Mesendoderm (in vitro differentiated cells): Measurements from ENCODE around the gene CD44.

Experiments
- DNase-seq: peaks from one replicate; pipeline ENCODE4 v3.0.0; 2013
- H2AK5ac ChIP-seq: 2 replicates; pipeline ENCODE4 v1.6.1; 2013; ENCODE audit warnings: low read length, inconsistent platforms
- H2BK120ac ChIP-seq: 2 replicates; pipeline ENCODE4 v1.6.1; 2013; ENCODE audit warnings: low read depth, mild to moderate bottlenecking, low read length, moderate library complexity, mixed read lengths
- H2BK15ac ChIP-seq: replicated peaks from 2 replicates; pipeline ENCODE4 v1.6.1; 2013; ENCODE audit warnings: low read depth, mild to moderate bottlenecking, moderate library complexity
- H2BK5ac ChIP-seq: 2 replicates; pipeline ENCODE4 v1.6.1; 2013; ENCODE audit warnings: low read length, inconsistent platforms
- H3K18ac ChIP-seq: 2 replicates; pipeline ENCODE4 v1.6.1; 2013; ENCODE audit warnings: mild to moderate bottlenecking, low read length, mixed read lengths
- H3K23ac ChIP-seq: one replicate; pipeline ENCODE4 v1.6.1; 2013; ENCODE audit warnings: low read length
- H3K27ac ChIP-seq: 2 replicates; pipeline ENCODE4 v1.5.1; 2013; ENCODE audit warnings: low read depth, mild to moderate bottlenecking, inconsistent platforms, low read length, moderate library complexity
- H3K27me3 ChIP-seq: 2 replicates; pipeline ENCODE4 v1.6.1; 2013; ENCODE audit warnings: low read length, control low read depth, mild to moderate bottlenecking, inconsistent platforms; ENCODE audit not compliant: insufficient read depth, poor library complexity
- H3K36me3 ChIP-seq: 2 replicates; pipeline ENCODE4 v1.6.1; 2013; ENCODE audit warnings: low read length, inconsistent platforms; ENCODE audit not compliant: control insufficient read depth, insufficient read depth
- H3K4ac ChIP-seq: one replicate; pipeline ENCODE4 v1.6.1; 2013; ENCODE audit warnings: low read depth, mild to moderate bottlenecking, low read length, moderate library complexity
- H3K4me1 ChIP-seq: 2 replicates; pipeline ENCODE4 v1.6.1; 2013; ENCODE audit warnings: low read depth, low read length, inconsistent platforms; ENCODE audit not compliant: control insufficient read depth
- H3K4me2 ChIP-seq: 2 replicates; pipeline ENCODE4 v1.6.1; 2013; ENCODE audit warnings: low read length
- H3K4me3 ChIP-seq: 2 replicates; pipeline ENCODE4 v1.5.1; 2013; ENCODE audit warnings: mild to moderate bottlenecking, low read length
- H3K56ac ChIP-seq: one replicate; pipeline ENCODE4 v1.6.1; 2013; ENCODE audit warnings: low read length
- H3K79me1 ChIP-seq: 2 replicates; pipeline ENCODE4 v1.6.1; 2013; ENCODE audit warnings: low read length, inconsistent platforms
- H3K79me2 ChIP-seq: 2 replicates; pipeline ENCODE4 v1.6.1; 2013; ENCODE audit warnings: mild to moderate bottlenecking, low read length; ENCODE audit not compliant: control insufficient read depth, insufficient read depth
- H3K9ac ChIP-seq: 2 replicates; pipeline ENCODE4 v1.6.1; 2013; ENCODE audit warnings: low read length, inconsistent platforms
- H4K5ac ChIP-seq: one replicate; pipeline ENCODE4 v1.6.1; 2013; ENCODE audit warnings: low read length
- H4K8ac ChIP-seq: one replicate; pipeline ENCODE4 v1.6.1; 2013; ENCODE audit warnings: low read depth, mild to moderate bottlenecking, control low read depth, low read length, moderate library complexity
- WGBS: extraction: QIAGEN DNeasy Blood & Tissue Kit; methylation state at CpG from one replicate; pipeline ENCODE4 v1.1.7; 2013; ENCODE audit warnings: low lambda C conversion rate, missing lambda C conversion rate; ENCODE audit not compliant: insufficient coverage; ENCODE audit errors: extremely low coverage; 5-methylcytosine and 5-hydroxymethylcytosine counted together

CD44 gene

DNA sequence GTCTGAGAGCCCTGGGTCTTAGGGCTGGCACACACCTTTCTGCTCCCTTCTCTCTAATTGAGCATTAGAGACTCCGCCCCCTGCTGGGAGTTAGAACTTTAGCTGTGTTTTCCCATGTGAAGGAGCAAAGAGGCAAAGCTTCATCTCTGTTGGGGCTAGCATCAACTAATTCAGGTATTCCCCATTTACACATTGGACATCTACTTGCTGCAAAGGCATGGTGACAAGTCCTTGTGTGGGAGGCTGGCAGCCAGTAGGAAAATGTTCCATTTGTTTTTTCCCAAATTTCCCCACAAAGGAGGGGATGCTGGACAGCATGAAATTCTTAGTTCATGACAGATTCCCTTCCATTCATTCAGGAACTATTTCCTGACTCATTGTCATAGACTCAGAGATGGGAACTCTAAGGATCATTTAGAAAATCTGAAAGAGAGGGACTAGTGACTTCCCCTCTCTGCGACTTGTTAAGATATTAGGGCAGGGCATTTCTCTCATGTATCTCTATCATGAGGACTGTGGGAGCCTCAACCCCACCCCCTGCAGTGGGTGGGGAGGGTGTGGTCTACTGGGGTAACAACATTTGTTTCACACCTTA, 3.6 kb downstream of the CD44 start:
- no peak overlapping the region for H3K56ac ChIP-seq
- no peak overlapping the region for H3K9ac ChIP-seq
- H2AK5ac ChIP-seq = no peak overlapping the region
- H3K36me3 ChIP-seq = no peaks in the 10 kb centered on the region
- H3K79me2 ChIP-seq = no peaks in the 10 kb centered on the region
- no peak overlapping the region for H2BK120ac ChIP-seq
- H3K79me1 ChIP-seq = no peaks in the 10 kb centered on the region
- no peak overlapping the region for H3K23ac ChIP-seq
- no peak overlapping the region for H3K27ac ChIP-seq
- WGBS = no CpG with 5 or more reads among the region's 2 CpGs
- no peak overlapping the region for H3K18ac ChIP-seq
- no peak overlapping the region for H4K8ac ChIP-seq
- no peak overlapping the region for H3K4ac ChIP-seq
- no peak overlapping the region for H3K4me2 ChIP-seq
- H2BK5ac ChIP-seq = no peak overlapping the region
- H4K5ac ChIP-seq = no peak overlapping the region
- peaks cover 7% of the 10 kb centered on the region for H3K27me3 ChIP-seq
- DNase-seq = no peak
- H3K4me1 ChIP-seq = peaks cover 4% of the 10 kb centered on the region
- H3K4me3 ChIP-seq = no peak overlapping the region
- H2BK15ac ChIP-seq = no peak overlapping the region

DNA sequence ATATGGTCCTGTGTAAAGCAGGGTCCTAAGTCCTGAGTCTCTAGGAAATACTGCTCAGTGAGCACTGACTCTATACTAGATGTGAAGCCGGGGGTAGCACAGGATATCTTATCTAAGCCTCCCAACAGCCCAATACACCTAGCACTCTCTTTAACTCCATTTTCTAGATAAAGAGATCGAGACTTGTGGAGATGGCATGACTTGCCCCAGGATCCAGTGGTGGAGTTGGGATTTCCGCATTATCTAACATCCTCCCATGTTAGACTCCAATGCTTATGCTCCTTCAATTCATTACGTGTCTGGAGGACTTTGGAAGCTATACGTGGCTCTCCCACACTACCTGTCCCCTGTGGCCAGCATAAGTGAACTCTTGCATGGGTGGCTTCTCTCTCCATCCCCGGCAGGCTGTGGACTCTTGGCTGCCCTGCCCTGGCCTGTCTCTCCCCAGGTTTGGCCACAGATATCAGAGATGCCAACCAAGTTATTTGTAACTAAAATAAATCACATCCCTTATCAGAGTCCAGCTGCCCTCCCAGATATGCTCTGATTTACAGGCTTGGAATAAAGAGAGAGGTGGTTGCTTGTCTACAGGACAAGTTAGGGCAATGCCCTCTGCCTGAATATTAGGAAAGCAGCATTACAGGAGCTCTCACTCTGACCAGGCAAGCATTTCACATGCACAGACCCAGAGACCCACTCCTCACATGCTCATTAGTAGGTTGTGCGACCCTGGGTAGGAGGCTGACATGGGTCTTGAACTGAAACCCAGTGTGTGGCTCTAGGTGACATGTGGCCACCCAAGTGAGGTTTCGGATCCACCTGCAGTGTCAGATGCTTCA, 4.5 kb downstream of the CD44 start:
- Histone ChIP-seq H2BK15ac (no peak overlapping the region), H4K8ac (no peak overlapping the region), H3K4me1 (peaks cover 4% of the 10 kb centered on the region), H3K79me1 (no peaks in the 10 kb centered on the region), H2AK5ac (no peak overlapping the region), H3K56ac (no peak overlapping the region), H3K79me2 (no peaks in the 10 kb centered on the region), H3K4ac (no peak overlapping the region), H3K36me3 (no peaks in the 10 kb centered on the region), H2BK5ac (no peak overlapping the region), H3K4me2 (no peak overlapping the region), H3K18ac (no peak overlapping the region), H3K23ac (no peak overlapping the region), H3K9ac (no peak overlapping the region), H3K27me3 (peaks cover under 1% of the 10 kb centered on the region), H3K4me3 (no peak overlapping the region), H4K5ac (no peak overlapping the region), H3K27ac (no peak overlapping the region), H2BK120ac (no peak overlapping the region)
- no CpG with 5 or more reads among the region's 8 CpGs for WGBS
- no peak for DNase-seq

DNA sequence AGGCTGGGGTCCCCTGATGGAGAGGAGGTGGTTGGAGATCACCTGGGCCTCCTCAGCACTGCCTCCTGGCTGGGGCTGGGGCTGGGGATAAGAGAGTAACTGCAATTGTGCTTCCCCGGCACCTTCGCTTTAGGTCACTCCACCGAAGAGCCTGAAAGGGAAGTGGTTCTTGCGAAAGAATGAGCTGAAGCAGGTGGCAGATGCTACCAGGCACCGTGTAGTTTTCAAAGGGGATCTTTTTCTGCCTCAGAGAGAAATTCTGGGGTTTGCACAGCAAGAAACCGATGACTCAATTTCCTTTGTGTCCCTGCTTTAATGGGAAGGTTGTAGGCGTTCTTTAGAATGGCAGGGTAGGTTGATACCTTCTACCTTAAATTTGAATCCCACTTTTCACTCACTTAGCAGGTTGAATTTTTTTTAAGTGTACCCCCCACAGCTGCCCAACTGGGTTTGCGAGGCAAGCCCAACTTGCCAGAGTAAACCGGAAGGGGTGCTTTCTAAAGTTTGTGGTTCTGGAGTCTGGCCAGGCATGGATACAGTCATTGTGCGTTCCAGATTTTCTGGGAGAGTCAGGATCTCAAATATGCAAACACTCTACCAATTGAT, 5.3 kb downstream of the CD44 start:
- Histone ChIP-seq H3K56ac (no peak overlapping the region), H3K23ac (no peak overlapping the region), H3K79me2 (no peaks in the 10 kb centered on the region), H2BK5ac (no peak overlapping the region), H2AK5ac (no peak overlapping the region), H2BK15ac (no peak overlapping the region), H3K27me3 (no peaks in the 10 kb centered on the region), H3K18ac (no peak overlapping the region), H3K9ac (no peak overlapping the region), H3K4ac (no peak overlapping the region), H3K4me1 (peaks cover 4% of the 10 kb centered on the region), H3K36me3 (no peaks in the 10 kb centered on the region), H2BK120ac (no peak overlapping the region), H4K8ac (no peak overlapping the region), H3K79me1 (no peaks in the 10 kb centered on the region), H3K4me3 (no peak overlapping the region), H3K27ac (no peak overlapping the region), H3K4me2 (no peak overlapping the region), H4K5ac (no peak overlapping the region)
- no CpG with 5 or more reads among the region's 10 CpGs for WGBS
- DNase-seq = no peak

DNA sequence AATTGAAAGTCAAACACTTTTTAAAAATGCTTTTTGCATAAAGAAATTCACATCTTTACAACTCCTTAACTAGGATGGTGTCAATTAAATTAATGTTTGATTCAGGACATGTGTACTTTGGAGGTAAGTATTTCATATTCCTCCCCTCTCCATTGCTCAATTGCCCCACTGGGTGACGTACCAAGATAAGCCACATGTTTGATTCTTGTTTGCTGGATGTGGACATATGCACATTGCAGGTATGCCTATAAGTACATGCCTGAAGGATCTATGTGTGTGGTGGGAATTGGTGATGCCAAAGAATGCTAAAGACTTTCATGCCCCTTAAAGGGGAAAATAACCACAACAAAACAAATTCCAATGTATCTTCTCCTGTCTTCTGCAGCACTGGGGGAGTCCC, 5.8 kb downstream of the CD44 start:
- no CpG with 5 or more reads among the region's 1 CpG for WGBS
- no peak overlapping the region for H2BK15ac ChIP-seq

DNA sequence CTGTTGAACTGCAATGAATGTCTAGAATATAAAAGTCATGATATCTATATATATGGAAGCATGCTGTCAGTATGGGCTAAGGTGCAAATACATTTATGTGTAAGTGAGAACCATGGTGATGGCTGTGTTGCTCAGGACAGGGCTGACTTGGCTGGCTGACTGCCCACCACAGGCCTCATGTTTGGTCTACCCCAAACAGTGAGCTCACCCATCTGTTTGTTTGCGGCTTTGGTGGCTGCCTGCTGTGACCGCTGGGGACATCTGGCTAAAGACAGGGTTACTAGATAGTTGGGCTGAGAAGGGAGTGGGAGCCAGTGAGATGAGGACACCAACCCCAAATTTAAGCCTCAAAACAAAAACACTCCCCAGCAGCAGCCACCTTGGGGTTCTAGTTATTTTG, 6.3 kb downstream of the CD44 start:
- H3K4me3 ChIP-seq = no peak overlapping the region
- H3K79me1 ChIP-seq = no peaks in the 10 kb centered on the region
- H3K56ac ChIP-seq = no peak overlapping the region
- H3K79me2 ChIP-seq = no peaks in the 10 kb centered on the region
- no peak overlapping the region for H2BK5ac ChIP-seq
- no peaks in the 10 kb centered on the region for H3K36me3 ChIP-seq
- no peak overlapping the region for H4K8ac ChIP-seq
- H3K27ac ChIP-seq = no peak overlapping the region
- H3K4me2 ChIP-seq = no peak overlapping the region
- no peak overlapping the region for H3K23ac ChIP-seq
- H3K4me1 ChIP-seq = peaks cover 4% of the 10 kb centered on the region
- no peak overlapping the region for H2BK120ac ChIP-seq
- H3K27me3 ChIP-seq = no peaks in the 10 kb centered on the region
- no peak overlapping the region for H3K9ac ChIP-seq
- no peak overlapping the region for H3K4ac ChIP-seq
- H2AK5ac ChIP-seq = no peak overlapping the region
- H4K5ac ChIP-seq = no peak overlapping the region
- DNase-seq = no peak
- no CpG with 5 or more reads among the region's 2 CpGs for WGBS
- no peak overlapping the region for H2BK15ac ChIP-seq
- H3K18ac ChIP-seq = no peak overlapping the region

More for the DNA sequence above, 5.8 kb downstream of the CD44 start:
- Histone ChIP-seq H3K23ac (no peak overlapping the region), H3K79me1 (no peaks in the 10 kb centered on the region), H2BK120ac (no peak overlapping the region), H3K4me1 (peaks cover 4% of the 10 kb centered on the region), H3K4me2 (no peak overlapping the region), H3K4ac (no peak overlapping the region), H4K8ac (no peak overlapping the region), H3K27ac (no peak overlapping the region), H2AK5ac (no peak overlapping the region), H3K18ac (no peak overlapping the region), H4K5ac (no peak overlapping the region), H3K56ac (no peak overlapping the region), H3K36me3 (no peaks in the 10 kb centered on the region), H3K4me3 (no peak overlapping the region), H3K9ac (no peak overlapping the region), H3K79me2 (no peaks in the 10 kb centered on the region), H3K27me3 (no peaks in the 10 kb centered on the region), H2BK5ac (no peak overlapping the region)
- DNase-seq = no peak
